Ishikawa (cell line): Measurements from ENCODE around the gene SPOCK1.

Experiments
- CEBPB ChIP-seq: IDR thresholded peaks from 2 replicates; pipeline ENCODE4 v1.6.1; 2012
- CREB1 ChIP-seq: IDR thresholded peaks from 2 replicates; pipeline ENCODE4 v1.6.1; 2012; ENCODE audit warnings: low read depth
- EGR1 ChIP-seq: IDR thresholded peaks from 2 replicates; pipeline ENCODE4 v1.6.1; 2012
- EP300 ChIP-seq: IDR thresholded peaks from 2 replicates; pipeline ENCODE4 v1.6.1; 2012; ENCODE audit warnings: borderline replicate concordance
- FOXM1 ChIP-seq: IDR thresholded peaks from 2 replicates; pipeline ENCODE4 v1.6.1; 2012; ENCODE audit warnings: low read depth, borderline replicate concordance
- MAX ChIP-seq: IDR thresholded peaks from 2 replicates; pipeline ENCODE4 v1.6.1; 2012
- NFIC ChIP-seq: IDR thresholded peaks from 2 replicates; pipeline ENCODE4 v1.6.1; 2012
- RAD21 ChIP-seq: IDR thresholded peaks from 2 replicates; pipeline ENCODE4 v1.6.1; 2012; ENCODE audit warnings: low read depth
- REST ChIP-seq: IDR thresholded peaks from 2 replicates; pipeline ENCODE4 v1.6.1; 2012; ENCODE audit warnings: low read depth, mild to moderate bottlenecking
- TAF1 ChIP-seq: IDR thresholded peaks from 2 replicates; pipeline ENCODE4 v1.6.1; 2012; ENCODE audit warnings: low read depth, mild to moderate bottlenecking
- TCF12 ChIP-seq: IDR thresholded peaks from 2 replicates; pipeline ENCODE4 v1.6.1; 2012; ENCODE audit warnings: low read depth
- TEAD4 ChIP-seq: IDR thresholded peaks from 2 replicates; pipeline ENCODE4 v1.6.1; 2012
- USF1 ChIP-seq: IDR thresholded peaks from 2 replicates; pipeline ENCODE4 v1.6.1; 2012
- YY1 ChIP-seq: IDR thresholded peaks from 2 replicates; pipeline ENCODE4 v1.6.1; 2012; ENCODE audit warnings: low read depth
- ZBTB7A ChIP-seq: IDR thresholded peaks from 2 replicates; pipeline ENCODE4 v1.6.1; 2012; ENCODE audit warnings: low read depth

The SPOCK1 gene

GRCh38 chr5:137209232-137209809, 289.8 kb downstream of the SPOCK1 start:
- TF ChIP-seq REST: no peak
- no peak for TF ChIP-seq EP300
- TF ChIP-seq YY1: no peak
- TF ChIP-seq TEAD4: no peak

GRCh38 chr5:137207023-137207760, 291.9 kb downstream of the SPOCK1 start:
- no peak for TF ChIP-seq ZBTB7A
- no peak for TF ChIP-seq TEAD4
- no peak for TF ChIP-seq MAX
- no peak for TF ChIP-seq TAF1
- TF ChIP-seq RAD21: no peak
- TF ChIP-seq EGR1: no peak
- TF ChIP-seq YY1: no peak
- no peak for TF ChIP-seq CREB1
- no peak for TF ChIP-seq TCF12
- TF ChIP-seq USF1: no peak
- TF ChIP-seq NFIC: no peak

GRCh38 chr5:137206030-137206715, 293.0 kb downstream of the SPOCK1 start:
- TF ChIP-seq NFIC (no peak), CEBPB (no peak), TAF1 (no peak), REST (no peak), ZBTB7A (no peak), RAD21 (no peak), TEAD4 (no peak), TCF12 (no peak), YY1 (no peak), USF1 (no peak), FOXM1 (no peak), MAX (no peak), EGR1 (no peak), CREB1 (no peak), EP300 (no peak)

GRCh38 chr5:137205231-137206027, 293.7 kb downstream of the SPOCK1 start:
- TF ChIP-seq NFIC (no peak), TAF1 (no peak), TCF12 (no peak), MAX (no peak), ZBTB7A (no peak), REST (no peak), EGR1 (no peak), YY1 (no peak), TEAD4 (no peak), CEBPB (no peak), USF1 (no peak), FOXM1 (no peak), RAD21 (no peak), CREB1 (no peak), EP300 (no peak)
